ENCODE data around the gene TMOD1.
"Not testable (repeated sequence)": the region's sequence is repeated elsewhere in the genome, so short reads cannot be mapped to it uniquely, and the experiment has no call there.

Gene TMOD1

DNA sequence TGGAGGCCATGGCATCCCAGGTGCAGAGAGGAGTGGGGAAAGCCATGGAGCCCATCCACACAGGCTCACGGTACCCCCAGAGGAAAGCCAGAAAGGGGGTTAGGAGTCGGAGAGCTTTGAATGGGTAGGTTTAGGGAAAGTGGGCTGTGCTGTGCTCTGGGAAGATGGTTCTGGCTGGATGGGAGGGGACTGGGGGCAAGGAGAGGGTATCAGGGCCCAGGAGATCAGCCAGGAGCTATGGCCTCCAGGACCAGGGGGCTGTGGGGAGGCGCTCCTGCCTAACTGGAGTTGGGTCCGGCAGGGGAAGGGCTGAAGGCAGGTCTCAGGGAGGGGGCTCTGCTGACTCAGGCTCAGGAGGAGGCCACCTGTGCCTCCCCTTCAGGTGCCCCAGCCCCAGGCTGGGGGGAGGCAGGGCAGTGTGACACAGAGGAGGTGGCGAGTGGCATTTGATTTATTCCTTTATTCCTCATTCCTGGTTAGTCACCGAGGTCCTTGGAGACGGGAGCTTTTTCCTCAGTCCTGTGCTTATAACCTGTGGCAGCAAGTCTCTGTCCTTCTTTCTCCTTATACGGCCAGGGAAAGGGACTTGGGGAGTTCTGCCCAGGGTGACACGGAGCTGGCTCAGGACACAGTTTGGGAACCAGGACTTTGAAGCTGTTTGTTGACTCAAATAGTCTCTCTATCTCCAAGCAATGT is 70.9 kb downstream of the TMOD1 start:
- H3K27ac Mint-ChIP-seq = no peak overlapping the region
- H3K27me3 Mint-ChIP-seq = peaks cover 3% of the 10 kb centered on the region
- H3K9me3 Mint-ChIP-seq = no peaks in the 10 kb centered on the region
- no peaks in the 10 kb centered on the region for H3K36me3 Mint-ChIP-seq (ENCODE audit: low read depth)
- H3K4me1 Mint-ChIP-seq (ENCODE audit: low read depth) = peaks cover 19% of the 10 kb centered on the region
- no peak overlapping the region for H3K4me3 Mint-ChIP-seq

DNA sequence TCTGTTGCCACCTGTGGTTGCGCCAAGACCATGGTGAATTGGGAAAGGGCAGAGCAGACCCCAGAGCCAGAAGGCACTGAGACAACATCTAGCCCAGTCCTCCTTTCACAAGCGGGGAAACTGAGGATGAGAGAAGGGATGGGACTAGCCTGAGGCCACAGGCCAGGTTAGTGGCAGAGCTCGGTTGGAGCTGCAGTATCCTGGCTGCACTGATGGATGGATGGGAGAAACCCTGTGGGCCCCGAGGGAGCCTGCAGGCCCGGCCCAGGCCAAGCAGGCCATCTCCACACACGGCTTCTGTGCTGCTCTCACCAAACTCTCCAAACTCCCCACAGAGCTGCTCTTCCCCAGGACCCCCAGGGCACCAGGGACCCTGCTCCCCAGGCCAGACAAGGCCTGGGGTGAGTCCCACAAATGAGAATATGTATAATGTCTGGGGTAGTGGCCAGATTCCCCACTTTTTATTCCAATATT is 71.5 kb downstream of the TMOD1 start:
- Mint-ChIP-seq H3K27me3 (peaks cover 3% of the 10 kb centered on the region), H3K36me3 (ENCODE audit: low read depth) (no peaks in the 10 kb centered on the region), H3K4me3 (no peak overlapping the region), H3K27ac (no peak overlapping the region), H3K9me3 (no peaks in the 10 kb centered on the region), H3K4me1 (ENCODE audit: low read depth) (peaks cover 19% of the 10 kb centered on the region)

GRCh38 chr9:97573482-97574073 is 72.1 kb downstream of the TMOD1 start:
- Mint-ChIP-seq H3K36me3 (ENCODE audit: low read depth) (no peaks in the 10 kb centered on the region), H3K27me3 (peaks cover 3% of the 10 kb centered on the region), H3K4me1 (ENCODE audit: low read depth) (peaks cover 19% of the 10 kb centered on the region), H3K9me3 (no peaks in the 10 kb centered on the region), H3K4me3 (no peak overlapping the region), H3K27ac (no peak overlapping the region)

DNA sequence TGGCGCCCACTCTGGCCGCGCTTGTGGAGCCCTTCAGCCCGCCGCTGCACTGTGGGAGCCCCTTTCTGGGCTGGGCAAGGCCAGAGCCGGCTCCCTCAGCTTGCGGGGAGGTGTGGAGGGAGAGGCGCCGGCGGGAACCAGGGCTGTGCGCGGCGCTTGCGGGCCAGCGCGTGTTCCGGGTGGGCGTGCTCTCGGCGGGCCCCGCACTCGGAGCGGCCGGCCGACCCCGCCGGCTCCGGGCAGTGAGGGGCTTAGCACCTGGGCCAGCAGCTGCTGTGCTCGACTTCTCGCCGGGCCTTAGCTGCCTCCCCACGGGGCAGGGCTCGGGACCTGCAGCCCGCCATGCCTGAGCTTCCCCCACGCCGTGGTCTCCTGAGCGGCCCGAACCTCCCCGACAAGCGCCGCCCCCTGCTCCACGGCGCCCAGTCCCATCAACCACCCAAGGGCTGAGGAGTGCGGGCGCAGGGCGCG is 72.7 kb downstream of the TMOD1 start:
- H3K9me3 Mint-ChIP-seq; H3K27me3 Mint-ChIP-seq; H3K4me3 Mint-ChIP-seq; H3K36me3 Mint-ChIP-seq (ENCODE audit: low read depth); H3K27ac Mint-ChIP-seq: not testable (repeated sequence)
- H3K4me1 Mint-ChIP-seq (ENCODE audit: low read depth) = peaks cover 19% of the 10 kb centered on the region

DNA sequence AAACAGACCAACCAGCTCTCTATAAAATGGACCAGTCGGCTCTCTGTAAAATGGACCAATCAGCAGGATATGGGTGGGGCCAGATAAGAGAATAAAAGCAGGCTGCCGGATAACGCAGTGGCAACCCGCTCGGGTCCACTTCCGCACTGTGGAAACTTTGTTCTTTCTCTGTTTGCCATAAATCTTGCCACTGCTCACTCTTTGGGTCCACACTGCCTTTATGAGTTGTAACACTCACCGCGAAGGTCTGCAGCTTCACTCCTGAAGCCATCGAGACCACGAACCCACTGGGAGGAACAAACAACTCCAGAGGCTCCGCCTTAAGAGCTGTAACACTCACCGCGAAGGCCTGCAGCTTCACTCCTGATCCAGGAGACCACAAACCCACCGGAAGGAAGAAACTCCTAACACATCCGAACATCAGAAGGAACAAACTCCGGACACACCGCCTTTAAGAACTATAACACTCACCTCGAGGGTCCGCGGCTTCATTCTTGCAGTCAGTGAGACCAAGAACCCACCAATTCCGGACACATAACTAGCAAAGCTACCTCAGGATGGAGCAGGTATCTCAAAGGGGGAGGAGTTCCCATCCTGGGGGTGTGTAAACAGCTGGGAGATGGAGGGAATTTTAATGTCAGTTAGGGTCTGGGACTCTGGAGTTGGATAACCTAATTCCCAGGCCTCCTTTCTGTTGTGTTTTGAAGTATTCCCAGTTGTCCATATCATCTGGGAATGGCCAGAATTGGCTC is 73.6 kb downstream of the TMOD1 start:
- H3K4me1 Mint-ChIP-seq (ENCODE audit: low read depth) = peaks cover 19% of the 10 kb centered on the region
- not testable (repeated sequence) for H3K9me3 Mint-ChIP-seq; H3K27me3 Mint-ChIP-seq; H3K36me3 Mint-ChIP-seq (ENCODE audit: low read depth)
- peak overlapping the region; percentile 87 for H3K27ac Mint-ChIP-seq
- H3K4me3 Mint-ChIP-seq = peak overlapping the region; percentile 92

GRCh38 chr9:97575673-97576200 is 74.3 kb downstream of the TMOD1 start:
- H3K27me3 Mint-ChIP-seq = peaks cover 3% of the 10 kb centered on the region
- H3K27ac Mint-ChIP-seq = peak overlapping the region; percentile 11
- H3K9me3 Mint-ChIP-seq = no peaks in the 10 kb centered on the region
- peaks cover 19% of the 10 kb centered on the region for H3K4me1 Mint-ChIP-seq (ENCODE audit: low read depth)
- H3K4me3 Mint-ChIP-seq = peak overlapping the region; percentile 92
- H3K36me3 Mint-ChIP-seq (ENCODE audit: low read depth) = no peaks in the 10 kb centered on the region

GRCh38 chr9:97577051-97577450 is 75.6 kb downstream of the TMOD1 start:
- peaks cover 19% of the 10 kb centered on the region for H3K4me1 Mint-ChIP-seq (ENCODE audit: low read depth)
- H3K36me3 Mint-ChIP-seq (ENCODE audit: low read depth) = no peaks in the 10 kb centered on the region
- no peak overlapping the region for H3K27ac Mint-ChIP-seq
- H3K9me3 Mint-ChIP-seq = no peaks in the 10 kb centered on the region
- peaks cover 3% of the 10 kb centered on the region for H3K27me3 Mint-ChIP-seq
- H3K4me3 Mint-ChIP-seq = no peak overlapping the region

GRCh38 chr9:97578846-97579245 is 77.4 kb downstream of the TMOD1 start:
- H3K9me3 Mint-ChIP-seq = no peaks in the 10 kb centered on the region
- no peaks in the 10 kb centered on the region for H3K36me3 Mint-ChIP-seq (ENCODE audit: low read depth)
- H3K4me3 Mint-ChIP-seq = no peak overlapping the region
- H3K27me3 Mint-ChIP-seq = peaks cover 3% of the 10 kb centered on the region
- H3K27ac Mint-ChIP-seq = no peak overlapping the region
- H3K4me1 Mint-ChIP-seq (ENCODE audit: low read depth) = peaks cover 16% of the 10 kb centered on the region

DNA sequence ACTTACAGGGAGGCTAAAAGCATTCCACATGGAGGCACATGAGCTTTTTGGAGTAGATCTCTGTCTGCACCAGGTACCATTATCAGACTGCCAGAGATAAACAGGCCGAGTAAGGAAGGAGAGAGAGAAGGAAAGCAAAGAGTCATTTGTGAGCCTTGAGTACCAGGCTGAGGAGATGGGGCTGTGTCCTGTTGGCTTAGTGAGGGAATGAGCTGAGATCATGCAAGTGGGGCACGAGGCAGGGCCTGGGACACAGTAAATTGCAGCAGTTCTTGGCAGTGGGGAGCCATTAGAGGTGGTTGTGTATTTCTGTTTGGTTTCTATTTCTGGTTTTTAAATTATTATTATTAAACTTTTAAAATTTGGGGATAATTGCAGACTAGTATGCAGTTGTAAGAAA is 78.4 kb downstream of the TMOD1 start:
- no peak overlapping the region for H3K27ac Mint-ChIP-seq

GRCh38 chr9:97581590-97581989 is 80.1 kb downstream of the TMOD1 start:
- H3K9me3 Mint-ChIP-seq; H3K4me3 Mint-ChIP-seq; H3K36me3 Mint-ChIP-seq (ENCODE audit: low read depth); H3K4me1 Mint-ChIP-seq (ENCODE audit: low read depth); H3K27ac Mint-ChIP-seq; H3K27me3 Mint-ChIP-seq: not testable (repeated sequence)

More for the DNA sequence above, 78.4 kb downstream of the TMOD1 start:
- Mint-ChIP-seq H3K4me1 (ENCODE audit: low read depth) (peaks cover 11% of the 10 kb centered on the region), H3K9me3 (no peaks in the 10 kb centered on the region), H3K4me3 (no peak overlapping the region), H3K27me3 (peaks cover 3% of the 10 kb centered on the region), H3K36me3 (ENCODE audit: low read depth) (no peaks in the 10 kb centered on the region)

- H3K27me3 Mint-ChIP-seq; H3K9me3 Mint-ChIP-seq; H3K36me3 Mint-ChIP-seq (ENCODE audit: low read depth); H3K27ac Mint-ChIP-seq; H3K4me3 Mint-ChIP-seq; H3K4me1 Mint-ChIP-seq (ENCODE audit: low read depth): not testable (repeated sequence)
These were observed 83.3 kb downstream of the TMOD1 start for GRCh38 chr9:97584778-97585177.

GRCh38 chr9:97586909-97587308 is 85.4 kb downstream of the TMOD1 start:
- not testable (repeated sequence) for H3K36me3 Mint-ChIP-seq (ENCODE audit: low read depth); H3K4me3 Mint-ChIP-seq; H3K27ac Mint-ChIP-seq; H3K27me3 Mint-ChIP-seq; H3K9me3 Mint-ChIP-seq; H3K4me1 Mint-ChIP-seq (ENCODE audit: low read depth)

DNA sequence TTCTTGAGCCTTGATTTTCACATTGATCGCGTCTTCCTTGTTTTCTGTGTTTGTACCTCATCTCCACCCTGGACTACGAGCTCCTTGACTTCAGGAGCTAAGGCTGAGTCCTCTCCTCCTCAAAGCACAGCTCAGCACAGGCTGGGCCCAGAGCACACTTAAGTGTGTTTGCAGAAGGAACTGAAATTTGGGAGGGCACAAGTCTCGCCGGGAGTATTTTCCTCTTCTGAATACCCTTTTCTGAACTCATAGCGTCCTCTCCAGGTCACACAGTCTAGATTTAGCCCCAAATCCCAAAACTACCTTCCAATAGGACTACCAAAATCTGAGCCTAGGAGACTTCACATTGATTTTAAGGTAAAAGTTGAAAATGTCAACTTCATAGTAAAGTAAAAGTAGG is 90.1 kb downstream of the TMOD1 start:
- H3K9me3 Mint-ChIP-seq = no peaks in the 10 kb centered on the region
- no peaks in the 10 kb centered on the region for H3K36me3 Mint-ChIP-seq (ENCODE audit: low read depth)
- no peak overlapping the region for H3K4me3 Mint-ChIP-seq
- H3K27ac Mint-ChIP-seq = no peak overlapping the region
- no peaks in the 10 kb centered on the region for H3K27me3 Mint-ChIP-seq
- no peaks in the 10 kb centered on the region for H3K4me1 Mint-ChIP-seq (ENCODE audit: low read depth)

- Mint-ChIP-seq H3K4me1 (ENCODE audit: low read depth) (no peaks in the 10 kb centered on the region), H3K9me3 (no peaks in the 10 kb centered on the region), H3K27ac (no peak overlapping the region), H3K36me3 (ENCODE audit: low read depth) (no peaks in the 10 kb centered on the region), H3K27me3 (no peaks in the 10 kb centered on the region), H3K4me3 (no peak overlapping the region)
These were observed 90.7 kb downstream of the TMOD1 start for GRCh38 chr9:97592126-97592525.

DNA sequence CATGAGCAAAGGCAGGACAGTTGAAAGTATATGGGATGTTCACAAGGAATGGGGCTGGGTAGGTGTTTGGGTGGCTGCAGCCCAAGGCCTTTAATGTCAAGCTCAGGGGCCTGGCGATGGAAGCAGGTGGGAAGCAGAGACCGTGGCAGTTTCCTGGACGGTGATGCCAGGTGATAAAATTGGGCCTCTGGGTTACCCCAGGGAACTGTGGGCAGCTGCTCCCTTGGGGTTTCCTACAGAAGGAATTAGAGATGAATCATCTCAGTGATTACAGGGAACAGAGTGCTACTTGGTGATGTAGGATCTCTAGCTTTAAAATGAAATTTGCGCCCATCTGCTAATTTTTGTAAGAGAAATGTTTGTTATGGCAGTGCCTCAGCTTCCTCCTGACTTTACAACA is 92.5 kb downstream of the TMOD1 start:
- Mint-ChIP-seq H3K27me3 (no peaks in the 10 kb centered on the region), H3K4me3 (no peak overlapping the region), H3K27ac (no peak overlapping the region), H3K36me3 (ENCODE audit: low read depth) (no peaks in the 10 kb centered on the region), H3K4me1 (ENCODE audit: low read depth) (peaks cover 6% of the 10 kb centered on the region), H3K9me3 (no peaks in the 10 kb centered on the region)

All from stimulated activated naive CD8-positive, alpha-beta T cell treated with anti-CD3 and anti-CD28 coated beads, Interleukin-15, Interleukin-2, amounts not matched to agents 100 ng/mL and 50 ng/mL, for 24 hours (primary cell).